NCI-H226 (cell line): Measurements from ENCODE around the gene ACTC1.
"Not testable (repeated sequence)": the region's sequence is repeated elsewhere in the genome, so short reads cannot be mapped to it uniquely, and the experiment has no call there.

ENCODE experiments used
- DNase-seq: peaks from one replicate; pipeline ENCODE4 v3.0.0-alpha.2; 2015

ACTC1 gene

DNA sequence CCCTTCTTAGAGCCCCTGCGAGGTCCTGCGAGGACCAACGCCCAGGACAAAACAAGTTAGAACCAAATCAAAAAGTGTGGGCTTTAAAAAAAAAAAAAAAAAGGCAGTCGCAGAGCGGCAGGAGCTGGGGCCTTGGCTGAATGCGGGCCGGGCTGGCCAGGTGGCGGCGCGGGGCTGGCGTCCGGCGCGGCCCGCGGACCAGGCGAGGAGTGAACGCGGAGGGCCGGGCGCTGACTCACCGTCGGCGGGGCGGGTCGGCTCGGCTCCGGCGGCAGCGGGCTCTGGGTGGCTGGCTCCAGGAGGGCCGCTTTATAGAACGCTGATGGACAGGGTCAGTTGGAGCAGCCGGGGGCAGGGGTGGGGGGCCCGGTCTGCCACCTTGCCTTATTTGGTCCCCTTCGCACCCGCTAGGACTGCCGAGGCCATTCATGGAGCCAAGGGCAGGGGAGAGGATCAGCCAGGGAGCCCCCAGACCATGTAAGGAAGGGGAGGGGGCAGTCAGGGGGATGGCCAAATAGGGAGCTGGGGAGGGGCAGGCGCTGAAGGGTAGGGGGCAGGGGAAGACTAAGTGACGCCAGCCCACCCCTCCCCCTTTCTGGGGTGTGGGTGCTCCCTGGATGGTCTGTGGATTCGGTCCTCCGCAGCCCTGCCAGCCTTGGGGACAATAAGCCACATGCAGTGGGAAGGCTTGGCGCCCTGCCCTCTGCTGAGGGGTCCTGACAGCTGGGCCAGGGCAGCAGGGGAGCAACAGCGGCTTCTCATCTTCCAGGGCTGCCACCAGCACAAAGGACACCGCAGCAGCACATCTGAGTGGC, at the start of gene ACTC1:
Gene ACTC1, minus strand, starts transcription at position 283 of the 815 bp plus-strand sequence. CDS start 741 bp downstream, outside the sequence.
- DNase-seq, result peak; percentile 33

DNA sequence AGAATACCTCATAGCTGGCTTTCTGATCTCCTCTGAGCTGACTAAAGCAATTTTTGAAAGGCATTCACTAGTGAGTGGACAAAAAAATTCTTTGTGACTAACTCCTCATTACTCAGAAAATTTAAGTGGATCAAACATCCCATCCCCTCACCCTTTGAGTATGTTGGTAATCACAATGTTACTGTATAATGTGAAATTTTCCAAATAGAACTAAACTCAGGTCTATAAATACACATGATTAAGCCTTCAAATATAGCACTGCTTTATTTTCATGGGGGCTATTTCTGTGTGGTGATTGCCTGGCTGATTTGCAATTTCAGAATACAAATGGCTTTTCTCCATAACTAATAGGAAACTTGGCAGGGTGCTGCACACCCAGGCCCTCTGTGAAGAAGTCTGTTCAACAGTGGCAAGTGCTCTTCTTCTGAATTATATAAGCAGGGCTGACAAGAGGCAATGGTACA, 45.9 kb upstream of the ACTC1 start:
- DNase-seq, result no peak

- DNase-seq, result no peak
These were observed 42.9 kb upstream of the ACTC1 start for GRCh38 chr15:34838282-34838681.

DNA sequence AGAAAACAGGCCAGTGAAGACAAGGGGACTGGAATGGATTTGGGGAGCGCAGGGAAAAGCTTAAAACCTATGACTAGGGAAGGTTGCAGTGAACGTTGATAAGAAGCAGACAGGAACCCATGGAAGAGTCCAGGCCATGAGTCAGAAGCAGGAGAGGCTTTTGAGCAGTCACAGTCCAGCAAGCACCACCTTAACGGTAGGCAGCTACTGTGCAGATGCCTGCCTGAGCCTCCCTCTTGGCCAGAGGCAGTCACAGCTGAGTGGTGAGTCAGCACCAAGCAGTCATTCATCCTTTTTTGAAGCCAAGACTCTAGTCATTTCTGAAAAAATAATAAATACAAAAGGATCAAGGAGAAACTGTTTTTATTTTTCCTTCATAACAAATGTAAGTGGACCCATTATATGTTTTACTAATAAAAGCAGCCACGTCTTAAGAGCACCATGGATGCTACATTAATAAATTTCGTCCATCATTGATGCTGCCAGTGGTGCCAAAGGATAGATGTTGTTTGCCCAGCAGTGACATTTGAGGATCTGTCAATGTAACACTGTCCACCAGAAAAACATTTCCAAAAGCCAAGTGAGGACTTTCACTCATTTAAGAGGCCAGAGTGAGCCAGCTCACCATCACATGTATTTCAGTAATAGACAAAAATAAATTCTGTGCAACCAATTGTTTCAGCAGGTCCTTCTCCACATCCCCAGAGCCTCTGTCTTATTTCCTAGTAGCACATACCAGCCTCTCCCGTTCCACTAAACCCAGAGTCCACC, 42.1 kb upstream of the ACTC1 start:
- peak; percentile 82 for DNase-seq

GRCh38 chr15:34828145-34828911, 33.0 kb upstream of the ACTC1 start:
- DNase-seq, result no peak

DNA sequence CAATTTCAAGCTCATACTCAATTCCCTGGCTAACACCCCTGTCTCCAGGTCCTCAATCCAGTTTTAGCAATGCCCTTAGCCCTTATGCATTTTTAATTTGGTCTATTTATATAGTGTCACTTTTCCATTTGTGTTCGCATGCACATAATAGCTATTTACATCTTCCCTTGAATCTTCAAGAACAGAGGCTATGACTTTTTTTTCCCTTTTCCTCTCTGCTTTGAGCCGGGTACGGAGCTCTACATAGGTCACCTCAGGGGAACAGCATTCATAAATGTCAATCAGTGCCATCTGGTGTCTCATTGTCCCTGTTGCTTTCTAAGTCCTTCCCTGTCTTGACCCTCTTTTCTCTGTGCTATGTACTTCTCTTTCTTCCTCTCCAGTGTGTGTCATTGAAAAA, 26.5 kb upstream of the ACTC1 start:
- DNase-seq, result no peak

DNA sequence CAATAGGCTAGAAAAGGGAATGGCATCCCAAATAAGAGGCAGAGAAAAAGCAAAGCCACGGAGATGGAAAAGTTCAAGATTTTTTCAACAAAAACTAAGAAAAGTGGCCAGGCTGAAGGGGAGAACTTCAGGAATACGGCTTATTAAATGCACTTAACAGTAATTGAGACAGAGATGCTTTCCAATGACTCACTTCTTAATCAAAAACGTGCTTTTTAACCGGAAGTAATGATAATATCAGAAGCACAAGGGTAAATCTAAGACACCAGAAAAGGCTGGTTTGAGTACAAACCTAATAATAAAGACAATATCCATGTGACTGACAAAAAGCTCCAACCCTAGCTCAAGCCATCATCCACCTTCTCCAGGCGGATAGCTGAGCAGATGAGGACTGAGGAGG, 24.8 kb upstream of the ACTC1 start:
- no peak for DNase-seq

DNA sequence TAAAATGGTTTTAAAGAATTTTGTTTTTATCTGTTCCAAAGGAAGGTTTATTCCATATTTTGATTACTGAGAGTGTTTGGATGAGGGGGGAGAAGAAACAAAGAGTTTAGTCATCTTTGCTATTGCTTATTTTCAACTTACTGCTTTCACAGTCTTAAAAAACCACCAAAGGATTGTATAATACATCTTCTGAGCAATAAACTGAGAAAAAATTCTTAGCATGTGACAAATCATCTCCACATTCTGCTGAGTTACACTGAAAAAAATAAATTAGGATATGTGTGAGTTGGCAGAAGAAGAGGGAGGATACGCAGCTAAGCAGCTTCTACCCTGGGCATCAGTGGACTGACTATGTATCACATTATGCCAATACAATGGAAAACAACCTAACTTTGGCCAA, 23.2 kb upstream of the ACTC1 start:
- no peak for DNase-seq

DNA sequence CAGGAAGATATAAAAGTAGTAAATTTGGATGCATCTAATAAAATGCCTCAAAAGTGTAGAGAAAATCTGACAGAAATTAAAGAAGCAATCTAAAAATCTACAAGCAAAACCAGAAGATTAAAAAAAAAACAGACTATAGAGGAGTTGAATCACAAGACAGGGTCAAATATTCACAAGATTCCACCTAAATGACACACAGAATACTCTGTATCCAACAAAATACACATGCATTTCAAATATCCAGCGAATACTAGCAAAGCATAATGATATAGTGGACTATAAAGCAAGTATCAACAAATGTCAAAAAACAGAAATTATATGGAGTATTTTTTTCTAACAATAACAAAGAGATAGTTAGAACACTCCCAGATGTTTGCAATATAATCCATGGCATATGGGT, 20.5 kb upstream of the ACTC1 start:
- DNase-seq, result no peak

DNA sequence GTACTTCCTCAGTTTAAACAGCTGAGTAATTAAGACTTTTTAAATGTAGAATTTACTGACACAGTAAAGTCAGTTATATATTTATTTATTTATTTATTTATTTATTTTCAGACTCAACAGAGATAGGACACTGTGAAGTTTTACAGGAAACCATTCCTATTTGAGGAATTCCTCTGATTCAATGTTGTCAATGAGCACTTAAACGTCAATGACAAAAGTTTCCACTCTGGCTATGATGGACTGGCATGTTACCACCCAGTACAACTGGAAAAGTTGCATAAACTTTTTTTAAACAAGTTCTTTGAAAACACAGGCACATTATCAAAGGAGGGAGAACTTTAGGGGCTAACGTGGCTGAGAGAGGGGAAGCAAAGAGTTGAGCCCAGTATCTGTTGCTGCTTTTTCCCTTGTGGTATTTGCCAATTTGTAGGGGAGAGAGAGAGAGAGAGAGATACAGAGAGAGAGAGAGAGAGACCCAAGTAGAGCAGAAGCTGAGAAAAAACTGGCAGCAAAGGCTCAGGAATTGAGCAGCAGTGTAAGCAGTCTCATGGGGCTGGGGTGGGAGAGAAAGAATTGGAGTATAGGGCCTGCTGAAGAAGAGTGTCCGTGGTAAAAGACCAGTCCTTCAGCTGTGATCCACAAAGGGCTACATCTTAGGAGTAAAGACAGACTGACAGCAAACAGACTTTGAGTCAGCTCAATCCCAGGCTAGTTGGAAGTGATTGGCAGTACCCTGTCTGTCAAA, 18.3 kb upstream of the ACTC1 start:
- no peak for DNase-seq

DNA sequence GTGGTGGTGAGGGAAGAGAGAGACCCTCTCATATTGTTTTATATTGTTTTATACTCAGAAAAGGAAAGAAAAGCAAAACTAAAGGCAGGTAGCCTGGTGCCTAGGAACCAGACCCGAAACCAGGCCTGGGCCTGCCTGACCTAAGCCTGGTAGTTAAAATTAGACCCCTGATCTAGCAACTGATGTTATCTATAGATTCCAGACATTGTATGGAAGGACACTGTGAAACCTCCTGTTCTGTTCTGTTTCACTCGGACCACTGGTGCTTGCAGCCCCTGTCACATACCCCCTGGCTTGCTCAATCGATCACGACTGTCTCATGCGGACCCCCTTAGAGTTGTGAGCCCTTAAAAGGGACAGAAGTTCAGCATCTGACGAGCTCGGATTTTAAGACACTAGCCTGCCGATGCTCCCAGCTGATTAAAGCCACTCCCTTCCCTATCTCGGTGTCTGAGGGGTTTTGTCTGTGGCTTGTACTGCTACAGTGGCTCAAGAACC, 17.6 kb upstream of the ACTC1 start:
- DNase-seq, result not testable (repeated sequence)

GRCh38 chr15:34812369-34812768, 17.0 kb upstream of the ACTC1 start:
- no peak for DNase-seq

DNA sequence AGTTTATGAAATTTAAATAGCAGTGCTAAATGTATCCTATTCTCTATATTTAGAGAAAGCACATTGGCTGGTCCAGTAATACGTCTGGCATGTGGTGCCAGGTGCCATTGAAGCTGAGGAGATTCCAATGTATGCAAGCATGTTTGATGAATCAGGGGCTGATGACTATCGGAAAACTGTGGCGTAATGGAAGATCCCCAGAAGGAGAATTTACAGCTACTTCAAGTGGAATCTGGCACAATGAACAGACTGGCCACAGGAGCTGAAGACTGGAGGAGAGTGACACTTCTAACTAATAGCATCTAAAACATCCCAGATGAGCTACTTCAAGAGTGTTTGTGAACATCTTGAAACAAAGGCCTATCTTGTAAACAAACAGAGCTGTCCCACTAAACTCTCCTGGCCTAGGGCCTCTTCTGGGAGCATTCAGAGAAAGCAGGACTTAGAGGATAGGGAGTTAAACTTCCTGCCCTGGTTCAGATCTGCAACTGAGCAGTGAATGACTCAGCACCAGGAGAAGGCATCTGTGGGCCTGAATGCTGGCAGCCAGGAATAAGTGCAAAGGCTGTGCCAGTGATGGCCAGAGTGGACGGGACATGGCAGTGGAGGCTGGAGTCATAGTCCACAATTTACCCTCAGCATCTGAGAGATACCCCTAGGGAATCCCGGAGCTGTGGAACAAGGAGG, 15.2 kb upstream of the ACTC1 start:
- peak; percentile 81 for DNase-seq

DNA sequence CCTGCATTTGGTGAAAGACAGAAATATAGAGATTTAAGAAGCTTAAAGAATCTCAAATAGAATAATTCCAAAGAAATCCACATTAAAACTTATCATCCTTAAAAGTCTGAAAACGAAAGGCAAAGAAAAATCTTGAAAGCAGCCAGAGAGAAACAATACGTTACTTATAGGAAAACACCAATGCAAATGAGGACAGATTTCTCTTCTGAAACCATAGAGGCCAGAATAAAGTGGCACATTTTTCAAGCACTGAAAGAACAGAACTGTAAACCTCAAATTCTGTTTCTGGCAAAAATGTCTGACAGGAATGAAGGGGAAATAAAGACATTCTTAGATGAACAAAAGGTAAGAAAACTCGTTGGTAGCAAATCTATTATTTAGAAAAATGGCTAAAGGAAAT, 13.8 kb upstream of the ACTC1 start:
- no peak for DNase-seq

DNA sequence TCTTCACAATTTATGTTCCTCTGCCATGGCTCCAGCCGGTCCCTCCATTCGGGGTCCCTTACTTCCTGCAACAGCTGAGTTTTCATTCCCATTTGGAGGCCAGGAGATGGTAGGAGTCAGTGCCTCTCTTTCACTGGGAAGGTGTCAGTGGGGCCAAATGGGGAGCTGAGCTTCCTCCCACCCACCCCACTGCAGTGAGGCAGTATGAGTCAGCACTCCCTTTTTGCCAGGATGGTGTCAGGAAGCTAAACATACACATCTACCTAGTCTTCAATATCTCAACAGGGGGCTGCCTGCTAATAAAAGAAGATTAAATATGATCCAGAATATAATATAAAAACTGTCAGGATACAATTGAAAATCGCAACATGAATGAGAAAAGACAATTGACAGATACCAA, 12.7 kb upstream of the ACTC1 start:
- peak; percentile 26 for DNase-seq

- not testable (repeated sequence) for DNase-seq
These were observed 11.9 kb upstream of the ACTC1 start for GRCh38 chr15:34807241-34807640.

GRCh38 chr15:34804776-34805175, 9.4 kb upstream of the ACTC1 start:
- DNase-seq, result no peak

DNA sequence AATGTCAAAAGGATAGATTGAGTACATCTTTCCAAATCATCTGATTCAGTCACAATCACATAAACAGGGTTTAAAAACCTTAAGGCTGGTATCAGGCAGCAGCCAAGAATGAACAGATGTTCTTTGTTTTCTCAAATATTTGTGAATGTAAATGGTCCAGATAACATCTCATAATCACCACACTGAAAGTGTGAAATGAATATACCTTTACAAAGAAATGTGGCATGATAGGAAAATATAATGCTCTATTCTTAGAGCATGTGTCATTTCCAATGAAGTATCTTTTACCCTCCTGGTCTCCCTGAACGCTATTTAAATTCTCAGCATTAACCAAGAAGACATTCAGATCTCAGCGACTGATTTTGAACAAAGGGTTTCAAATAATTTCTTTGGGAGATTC, 8.8 kb upstream of the ACTC1 start:
- DNase-seq, result no peak

DNA sequence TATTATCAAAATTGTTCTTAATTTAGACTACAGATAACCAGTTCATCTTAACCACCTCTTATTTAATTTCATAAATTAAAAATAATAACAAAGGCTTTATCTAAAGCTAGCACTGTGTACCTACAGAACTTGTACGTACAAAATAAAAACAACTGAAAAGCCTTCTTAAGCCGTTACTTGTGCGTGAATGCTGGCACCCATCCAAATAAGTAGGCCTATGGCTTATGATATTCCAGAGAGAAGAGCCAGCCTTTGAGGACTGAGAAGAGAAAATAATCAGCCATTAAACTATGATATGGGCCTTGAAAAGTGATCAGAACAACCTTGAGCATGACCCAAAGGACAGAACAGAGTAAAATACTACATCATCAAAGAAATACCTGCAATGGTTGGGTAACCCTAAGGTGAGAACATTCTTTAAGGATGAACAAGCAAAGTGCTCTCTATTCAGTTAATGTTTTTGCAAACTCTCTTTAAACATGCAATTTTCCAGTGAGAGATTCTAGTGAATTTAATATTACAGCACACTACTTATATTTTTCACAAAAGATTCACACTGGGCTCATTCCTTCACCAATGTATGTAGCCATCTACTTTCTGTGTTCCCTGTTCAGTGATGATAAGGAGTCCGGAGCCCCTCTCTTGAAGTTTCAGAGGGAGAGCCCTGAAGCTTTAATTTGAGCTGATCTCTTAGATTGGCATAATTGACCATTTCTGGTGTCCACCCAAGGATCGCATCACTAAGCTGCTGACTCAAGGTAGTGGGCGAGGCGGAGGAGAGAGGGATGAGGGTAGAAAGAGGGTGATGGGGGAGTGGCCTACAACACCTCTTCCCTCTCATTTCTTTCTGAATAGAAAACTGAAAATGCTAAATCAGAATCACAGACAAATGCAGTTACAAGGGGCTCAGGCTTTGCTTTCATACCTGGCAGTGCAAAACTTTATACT, 7.7 kb upstream of the ACTC1 start:
- no peak for DNase-seq

DNA sequence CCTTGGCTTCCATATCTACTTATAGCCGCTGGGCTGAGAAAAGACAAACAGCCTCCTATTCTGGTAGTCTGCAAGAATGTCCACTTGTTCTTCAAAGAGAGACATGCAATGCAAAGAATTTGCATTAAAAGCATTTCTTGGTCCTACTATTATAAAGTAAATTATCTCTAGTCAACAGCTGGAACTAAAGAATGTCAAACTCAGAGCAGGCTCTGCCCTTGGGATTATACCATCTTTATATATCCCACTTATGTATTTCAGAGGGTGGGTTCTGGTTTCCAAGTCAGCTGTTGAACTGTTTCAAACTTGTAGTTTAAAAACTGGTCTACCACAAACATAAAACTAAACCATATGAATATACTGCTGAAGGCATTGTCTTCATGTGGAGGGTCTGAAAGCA, 7.0 kb upstream of the ACTC1 start:
- DNase-seq, result no peak
